NB4 (cell line): ENCODE data around the gene GRID1.

Experiments
- CTCF ChIP-seq: IDR thresholded peaks from one replicate; pipeline ENCODE4 v1.5.1; 2012; ENCODE audit warnings: low read depth, low read length
- POLR2A ChIP-seq: IDR thresholded peaks from 2 replicates; pipeline ENCODE4 v1.6.1; 2011; ENCODE audit warnings: mild to moderate bottlenecking; ENCODE audit not compliant: insufficient read length; ENCODE audit errors: extremely low read depth

- TF ChIP-seq CTCF (no peak), POLR2A (no peak)
These were observed 466.1 kb downstream of the GRID1 start for GRCh38 chr10:85900487-85900886.
